ENCODE results near the gene ZBTB21.

Gene ZBTB21

DNA sequence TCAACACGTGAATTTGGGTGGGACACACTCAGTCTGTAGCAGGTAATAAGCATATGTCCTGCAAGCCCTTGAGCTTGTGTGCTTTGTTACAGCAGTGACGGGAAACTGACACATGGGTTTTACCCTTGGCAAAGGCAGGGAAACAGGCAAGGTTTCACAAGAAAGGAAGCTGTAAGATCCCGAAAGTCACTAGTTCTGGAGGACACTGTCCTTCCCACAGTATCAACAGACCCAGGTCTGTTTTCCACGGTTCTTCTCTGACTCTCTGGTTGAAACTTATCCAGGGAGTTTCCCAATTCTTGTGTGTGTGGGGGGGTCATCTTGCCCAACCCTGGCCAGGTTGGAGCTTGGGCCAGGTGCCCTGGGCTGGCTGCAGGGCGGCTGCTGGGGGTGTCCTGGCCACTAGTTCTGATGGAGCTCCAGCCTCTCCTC lies 29.3 kb upstream of the ZBTB21 start:
- peak; percentile 34 for DNase-seq

DNA sequence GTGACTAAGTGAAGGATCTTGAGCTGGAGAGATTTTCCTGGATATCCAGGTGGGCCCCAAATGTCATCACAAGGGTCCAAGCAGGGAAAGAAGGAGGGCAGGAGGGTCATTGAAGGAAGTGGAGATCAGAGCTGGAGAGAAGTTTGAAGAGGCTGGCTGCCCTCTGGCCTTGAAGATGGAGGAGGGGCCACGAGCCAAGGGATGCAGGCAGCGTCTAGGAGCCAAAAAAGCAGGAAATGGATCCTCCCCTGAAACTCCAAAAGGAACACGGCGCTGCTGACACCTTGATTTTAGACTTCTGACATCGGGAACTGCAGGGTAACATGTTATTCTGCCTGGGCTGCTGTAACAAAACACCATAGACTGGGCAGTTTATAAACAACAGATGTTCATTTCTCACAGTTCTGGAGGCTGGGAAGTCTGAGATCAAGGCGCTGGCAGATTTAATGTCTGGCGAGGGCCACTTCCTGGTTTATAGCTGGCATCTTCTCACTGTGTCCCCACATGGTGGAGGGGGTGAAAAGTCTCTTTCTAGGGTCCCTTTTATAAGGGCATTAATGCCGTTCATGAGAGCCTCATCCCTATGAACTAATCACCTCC lies 28.8 kb upstream of the ZBTB21 start:
- peak; percentile 67 for DNase-seq

DNA sequence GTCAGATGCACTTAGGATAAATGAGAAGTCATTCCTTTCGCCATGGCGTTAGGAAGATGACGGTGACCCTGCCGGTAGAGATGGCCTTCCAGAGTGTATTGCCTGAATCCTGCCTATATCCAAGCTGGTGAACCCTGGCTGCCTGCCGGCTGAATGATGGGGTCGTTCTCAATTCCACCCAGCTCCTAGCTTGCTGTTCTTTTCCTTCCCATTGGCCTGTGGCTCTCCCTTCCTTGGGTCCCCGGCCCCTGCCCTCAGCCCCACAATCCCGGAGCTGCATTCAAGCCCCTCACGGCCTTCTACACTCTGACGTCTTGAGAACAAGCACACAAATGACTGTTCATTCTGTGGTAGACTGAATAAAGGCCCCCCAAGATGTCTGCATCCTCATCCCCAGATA lies 28.2 kb upstream of the ZBTB21 start:
- no peak for DNase-seq

DNA sequence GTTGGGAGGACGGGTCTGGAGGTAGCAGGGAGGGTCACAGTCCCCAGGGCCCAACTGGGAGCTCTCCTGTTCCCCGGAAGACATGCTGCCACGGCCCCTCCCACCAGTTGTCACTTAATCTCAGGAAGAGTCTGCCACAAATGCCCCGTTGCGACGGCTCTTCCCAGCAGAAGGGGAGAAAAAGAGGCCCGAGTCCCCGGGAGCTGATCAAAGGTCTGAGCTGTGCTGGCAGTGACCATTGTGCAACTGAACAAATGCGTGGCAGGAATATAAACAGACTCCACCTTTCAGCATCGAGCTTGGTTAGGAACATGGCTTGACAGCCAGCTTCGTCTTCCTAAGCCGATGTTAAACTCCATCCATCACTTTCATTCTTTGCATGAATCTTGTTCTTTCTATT lies 27.8 kb upstream of the ZBTB21 start:
- no peak for DNase-seq

DNA sequence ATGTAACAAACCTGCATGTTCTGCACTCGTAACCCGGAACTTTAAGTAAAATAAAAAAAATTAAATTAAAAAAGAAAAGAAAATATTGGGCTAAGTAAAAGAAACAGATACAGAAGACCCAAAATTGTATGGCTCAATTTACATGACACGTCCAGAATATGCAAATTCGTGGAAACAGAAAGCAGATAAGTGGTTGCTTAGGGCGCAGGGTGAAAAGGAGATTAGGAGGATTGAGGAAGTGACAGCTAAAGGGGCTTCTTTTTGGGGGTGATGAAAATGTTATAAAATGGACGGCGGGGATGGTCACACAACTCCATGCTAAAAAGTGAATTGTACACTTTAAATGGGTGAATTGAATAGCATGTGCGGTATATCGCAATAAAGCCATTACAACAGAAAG lies 27.4 kb upstream of the ZBTB21 start:
- no peak for DNase-seq

DNA sequence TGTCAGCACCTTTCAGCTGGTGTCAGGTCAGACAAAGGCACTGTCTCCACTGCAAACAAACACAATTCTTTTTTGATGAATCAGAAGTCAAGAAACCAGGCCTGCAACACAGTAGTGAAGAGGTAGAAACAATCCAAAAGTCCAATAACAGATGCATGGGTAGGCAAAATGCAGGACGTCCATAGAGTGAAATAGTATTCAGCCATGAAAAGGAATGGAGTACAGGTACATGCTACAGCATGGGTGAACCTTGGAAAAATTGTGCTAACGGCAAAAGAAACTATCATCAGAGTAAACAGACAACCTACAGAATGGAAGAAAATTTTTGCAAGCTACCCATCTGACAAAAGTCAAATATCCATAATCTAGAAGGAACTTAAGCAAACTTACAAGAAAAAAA lies 26.2 kb upstream of the ZBTB21 start:
- no peak for DNase-seq

DNA sequence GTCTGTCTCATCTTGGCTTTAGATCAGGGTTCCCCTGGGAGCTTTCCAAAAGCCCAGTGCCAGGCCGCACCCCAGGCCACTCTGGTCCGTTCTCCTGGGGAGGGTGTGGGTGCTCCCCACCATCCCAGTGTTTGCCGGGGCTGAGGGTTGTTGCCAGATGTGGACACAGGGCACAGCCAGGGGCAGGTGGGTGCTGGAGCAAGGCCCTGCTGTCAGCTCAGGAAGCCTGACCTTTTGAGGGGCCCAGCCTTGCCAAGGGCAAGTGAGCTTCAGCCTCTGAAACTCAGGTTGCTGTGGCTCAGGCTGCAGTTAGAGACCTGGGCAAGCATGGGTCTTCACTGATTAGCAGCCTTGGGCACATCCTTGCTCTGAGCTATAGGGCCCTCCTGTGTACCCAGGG lies 22.8 kb upstream of the ZBTB21 start:
- no peak for DNase-seq

DNA sequence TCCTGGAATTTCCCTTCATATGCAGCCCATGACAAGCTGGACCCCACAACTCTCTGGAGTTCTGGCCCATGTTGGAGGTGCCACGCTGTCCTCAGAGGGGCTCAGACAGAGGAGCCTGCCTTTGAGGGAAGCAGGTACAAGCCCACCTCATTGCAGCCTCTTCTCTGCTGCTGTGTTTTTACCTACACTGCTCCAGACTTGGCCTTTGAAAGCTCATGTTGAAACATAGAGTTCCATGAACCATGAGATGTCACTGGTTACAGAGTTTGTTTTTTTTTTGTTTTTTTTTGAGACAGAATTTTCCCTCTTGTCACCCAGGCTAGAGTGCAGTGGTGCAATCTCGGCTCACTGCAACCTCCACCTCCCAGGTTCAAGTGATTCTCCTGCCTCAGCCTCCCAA lies 22.1 kb upstream of the ZBTB21 start:
- DNase-seq: no peak

DNA sequence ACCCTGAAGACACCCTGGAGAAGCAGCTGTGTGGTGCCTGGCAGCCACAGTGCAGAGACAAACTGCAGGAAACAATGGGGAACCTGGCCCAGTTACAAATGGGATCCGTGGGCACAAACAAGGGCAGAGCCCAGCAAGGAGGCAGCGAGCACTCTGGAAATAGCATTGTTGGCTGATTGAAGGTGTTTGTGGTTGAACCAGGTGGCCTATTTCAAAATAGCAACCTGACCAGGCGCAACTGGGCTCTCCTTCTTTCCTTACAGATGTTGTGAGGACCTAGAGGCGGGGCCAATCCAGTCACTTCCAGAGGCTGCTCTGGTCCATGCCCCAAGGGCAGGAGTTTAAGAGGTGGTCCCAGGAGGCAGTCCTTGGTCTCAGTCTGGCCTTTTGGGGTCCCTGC lies 21.7 kb upstream of the ZBTB21 start:
- no peak for DNase-seq

DNA sequence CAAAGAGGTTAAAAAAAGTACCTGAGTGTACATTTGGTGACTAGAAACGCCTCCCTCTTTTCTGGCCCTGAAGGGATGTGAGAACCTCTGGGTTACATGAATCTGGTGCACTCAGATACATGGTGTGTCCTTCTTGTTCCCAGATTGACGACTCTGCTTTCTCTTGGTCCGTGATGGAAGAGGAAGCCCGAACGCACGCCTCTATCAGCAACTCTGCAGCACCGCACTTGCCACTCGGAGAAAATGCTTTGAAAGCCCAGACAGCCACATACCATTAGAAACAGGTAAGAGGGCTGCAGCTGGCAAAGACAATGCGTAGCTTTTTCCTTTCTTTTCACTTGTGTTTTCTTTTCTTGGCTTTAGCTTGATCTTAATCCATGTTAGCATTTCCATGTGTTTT lies 21.1 kb upstream of the ZBTB21 start:
- DNase-seq: no peak

DNA sequence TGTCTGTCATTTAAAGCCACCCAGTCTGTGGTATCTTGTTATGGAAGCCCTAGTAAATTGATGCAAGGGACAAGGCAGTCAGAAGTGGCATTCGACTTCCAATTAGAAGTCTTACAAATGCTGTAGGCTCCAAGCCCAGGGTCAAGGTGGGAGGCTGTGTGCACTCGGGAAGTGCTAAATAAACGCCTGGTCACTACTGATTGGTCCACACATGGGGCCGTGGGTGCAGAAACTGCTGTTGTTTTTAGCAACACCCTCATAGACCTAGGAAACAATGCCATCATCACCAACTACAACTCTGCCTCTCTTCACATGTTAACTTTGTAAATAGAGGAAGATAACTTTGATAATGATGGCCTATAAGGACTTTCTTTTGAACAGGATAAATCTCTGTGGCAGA lies 20.2 kb upstream of the ZBTB21 start:
- DNase-seq: no peak

DNA sequence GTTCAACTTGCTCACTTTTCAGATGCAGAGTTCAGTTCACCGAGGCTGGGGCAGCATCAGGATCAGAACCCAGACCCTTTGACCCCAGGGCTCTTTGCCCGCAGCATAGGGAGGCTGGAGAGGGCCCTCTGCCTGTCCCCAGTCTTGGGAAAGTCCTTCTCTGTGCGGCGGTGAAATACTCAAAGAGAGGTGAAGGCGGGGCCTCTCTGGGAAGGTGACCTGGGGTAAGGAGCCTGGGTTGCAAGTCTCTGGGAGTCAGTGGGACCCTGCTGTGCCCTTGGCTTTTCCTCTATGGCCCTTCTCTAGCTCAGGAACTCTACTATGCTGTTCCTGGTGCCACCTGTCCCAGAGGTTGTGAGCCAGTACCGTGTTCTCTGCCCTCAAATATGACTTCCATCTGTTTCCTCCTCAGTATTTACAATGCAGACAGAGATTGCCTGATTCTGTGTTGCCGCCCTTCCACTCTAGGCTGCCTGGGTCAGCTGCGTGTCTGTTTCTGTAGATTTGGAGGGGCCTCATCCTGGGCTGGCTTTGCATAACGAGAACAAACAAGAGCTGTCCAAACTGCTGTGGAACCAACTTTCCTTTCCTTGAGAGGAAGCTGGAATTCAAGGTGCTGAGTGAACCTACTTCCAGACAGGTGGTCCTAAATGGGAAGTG lies 18.7 kb upstream of the ZBTB21 start:
- no peak for DNase-seq

DNA sequence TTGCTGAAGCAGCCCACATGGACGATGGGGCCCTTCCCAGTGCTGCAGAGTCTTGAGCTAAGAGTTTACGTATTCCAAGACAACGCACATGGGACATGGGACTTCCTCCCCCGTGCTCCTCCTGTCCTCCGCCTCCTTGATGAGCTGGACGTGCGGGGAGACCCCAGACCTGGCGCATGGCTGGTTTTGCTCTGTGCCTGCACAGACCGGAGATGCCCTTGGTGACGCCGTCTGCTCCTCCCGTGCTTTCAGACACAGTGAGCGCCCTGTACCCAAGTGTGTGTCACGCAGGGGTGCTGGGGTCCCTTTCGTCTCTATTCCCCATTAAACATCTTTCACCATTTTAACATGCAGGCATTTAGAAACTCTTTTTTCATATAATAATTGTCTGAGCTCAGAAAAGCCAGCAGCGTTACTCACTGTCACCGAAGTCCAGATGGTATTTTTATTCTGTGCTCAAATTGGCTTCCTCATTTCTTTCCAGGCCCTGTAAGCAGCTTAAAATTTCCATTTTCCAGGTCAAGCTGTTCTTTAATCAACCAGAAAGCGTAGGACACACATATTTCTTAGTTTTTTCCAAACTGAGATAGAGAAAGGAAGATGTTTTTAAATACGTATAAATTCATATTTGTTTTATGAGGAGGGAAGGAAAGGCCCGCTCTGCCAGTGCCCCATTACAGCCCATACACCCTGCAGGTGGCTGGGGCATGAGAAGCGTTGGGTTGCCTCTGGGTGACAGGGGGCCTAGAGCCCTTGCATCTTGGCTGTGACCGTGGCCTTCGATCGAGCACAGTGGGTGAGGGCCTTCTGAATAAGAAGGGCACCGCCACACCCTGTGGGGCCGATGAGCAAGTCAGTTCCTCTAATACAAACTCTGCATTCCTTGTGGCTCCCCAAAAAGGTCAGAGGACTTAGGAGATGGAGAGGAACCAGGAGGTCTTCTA lies 17.9 kb upstream of the ZBTB21 start:
- DNase-seq: no peak

DNA sequence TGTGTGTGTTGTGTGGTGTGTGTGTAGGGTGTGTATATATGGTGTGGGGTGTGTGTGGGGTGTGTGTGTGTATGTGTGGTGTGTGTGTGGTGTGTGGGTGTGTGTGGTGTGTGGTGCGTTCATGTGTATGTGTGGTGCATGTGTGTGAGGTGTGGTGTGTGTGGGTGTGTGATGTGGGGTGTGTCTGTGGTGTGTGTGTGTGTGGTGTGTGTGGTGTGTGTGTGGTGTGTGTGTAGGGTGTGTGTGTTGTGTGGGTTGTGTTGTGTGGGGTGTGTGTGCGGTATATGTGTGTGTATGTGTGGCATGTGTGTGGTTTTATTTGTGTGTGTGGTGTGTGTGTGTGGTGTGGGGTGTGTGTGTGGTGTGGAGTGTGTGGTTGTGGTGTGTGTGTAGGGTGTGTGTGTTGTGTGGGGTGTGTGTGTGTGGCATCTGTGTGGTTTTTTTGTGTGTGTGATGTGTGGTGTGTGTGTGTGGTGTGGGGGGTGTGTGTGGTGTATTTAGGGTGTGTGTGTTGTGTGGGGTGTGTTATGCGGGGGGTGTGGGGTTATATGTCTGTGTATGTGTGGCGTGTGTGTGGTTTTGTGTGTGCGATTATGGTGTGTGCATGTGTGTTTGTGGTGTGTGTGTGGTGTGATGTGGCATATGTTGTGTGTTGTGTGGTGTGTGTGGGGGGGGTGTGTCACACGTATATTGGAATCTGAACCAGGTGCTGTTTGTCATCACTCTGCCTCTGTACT lies 17.1 kb upstream of the ZBTB21 start:
- DNase-seq: no peak

DNA sequence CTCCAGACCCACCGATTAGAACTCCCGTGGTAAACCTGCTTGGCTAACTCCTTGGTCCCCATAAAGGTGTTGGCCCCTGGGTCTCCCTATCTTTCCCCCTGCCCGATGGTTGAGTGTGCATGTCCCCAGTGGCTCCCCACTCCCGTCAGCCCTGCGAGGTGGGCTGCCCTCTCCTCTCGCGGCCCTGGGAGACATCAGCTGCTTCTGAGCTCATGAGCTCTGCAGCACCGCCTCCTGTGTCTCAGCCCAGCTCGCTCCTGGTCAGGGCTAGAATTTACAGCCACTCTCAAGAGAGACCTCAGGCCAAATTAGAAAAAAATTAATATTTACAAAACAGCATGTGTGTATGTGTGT lies 15.9 kb upstream of the ZBTB21 start:
- DNase-seq: no peak

DNA sequence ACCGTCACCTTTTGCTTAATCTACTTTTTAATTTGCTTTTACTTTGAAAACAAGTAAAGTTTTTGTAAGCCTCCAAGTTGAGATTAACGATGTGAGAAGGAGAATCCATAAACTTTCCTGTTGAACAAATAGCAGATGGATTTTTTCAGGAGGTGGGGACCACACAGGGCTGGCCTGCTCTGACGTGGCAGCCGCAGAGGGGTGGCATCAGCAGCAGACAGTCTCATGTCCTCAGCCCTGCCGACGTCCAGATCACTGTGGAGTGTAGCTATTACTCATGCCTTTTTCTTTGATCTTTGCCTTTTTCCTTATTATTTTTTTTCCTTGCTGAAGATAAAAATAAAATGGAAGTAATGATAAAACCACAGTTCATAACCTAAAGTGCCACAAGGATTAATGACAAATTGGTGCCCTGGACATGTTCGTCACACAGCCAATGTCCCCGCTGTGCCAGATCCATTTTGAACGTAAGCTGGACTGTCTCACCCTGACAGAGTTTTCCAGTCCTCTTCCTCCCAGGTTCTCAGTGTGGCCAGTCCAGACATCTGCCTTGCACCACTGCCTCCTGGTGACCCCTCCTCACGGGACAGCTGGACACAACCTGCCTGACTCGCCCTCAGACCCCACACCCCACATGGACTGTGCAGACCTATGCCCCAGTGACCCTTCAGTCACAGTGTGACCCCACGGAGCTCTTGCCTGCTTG lies 15.4 kb upstream of the ZBTB21 start:
- DNase-seq: peak; percentile 49

DNA sequence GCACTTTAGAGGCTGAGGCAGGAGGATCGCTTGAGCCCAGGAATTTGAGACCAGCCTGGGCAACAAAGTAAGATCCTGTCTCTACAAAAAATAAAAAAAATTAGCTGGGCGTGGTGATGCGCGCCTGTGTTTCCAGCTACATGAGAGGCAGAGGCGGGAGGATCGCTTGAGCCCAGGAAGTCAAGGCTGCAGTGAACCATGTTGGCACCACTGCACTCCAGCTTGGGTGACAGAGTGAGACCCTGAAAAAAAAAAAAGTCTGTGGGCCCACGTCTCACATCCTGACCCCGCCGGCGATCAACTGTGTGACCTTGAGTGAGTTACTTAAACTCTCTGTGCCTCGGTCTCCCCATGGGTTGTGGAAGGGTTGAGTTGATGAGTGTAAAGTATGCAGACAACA lies 12.7 kb upstream of the ZBTB21 start:
- no peak for DNase-seq

DNA sequence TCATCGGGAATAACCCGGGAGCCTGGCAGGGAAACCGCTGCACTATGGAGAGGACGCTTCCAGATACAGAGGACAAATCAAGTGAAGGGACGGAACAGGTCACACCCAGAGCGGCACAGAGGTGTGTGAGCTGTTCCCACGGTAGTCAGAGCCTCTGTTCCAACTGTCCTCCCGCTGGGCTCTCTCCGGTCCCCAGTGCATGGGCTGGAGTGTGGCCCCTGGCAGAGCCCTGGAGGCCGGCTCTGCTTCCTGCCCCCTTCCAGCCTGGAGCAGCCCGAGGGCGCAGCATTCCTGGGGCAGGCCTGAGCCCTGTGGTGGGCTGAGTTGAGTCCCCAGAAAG lies 11.9 kb upstream of the ZBTB21 start:
- DNase-seq: no peak

DNA sequence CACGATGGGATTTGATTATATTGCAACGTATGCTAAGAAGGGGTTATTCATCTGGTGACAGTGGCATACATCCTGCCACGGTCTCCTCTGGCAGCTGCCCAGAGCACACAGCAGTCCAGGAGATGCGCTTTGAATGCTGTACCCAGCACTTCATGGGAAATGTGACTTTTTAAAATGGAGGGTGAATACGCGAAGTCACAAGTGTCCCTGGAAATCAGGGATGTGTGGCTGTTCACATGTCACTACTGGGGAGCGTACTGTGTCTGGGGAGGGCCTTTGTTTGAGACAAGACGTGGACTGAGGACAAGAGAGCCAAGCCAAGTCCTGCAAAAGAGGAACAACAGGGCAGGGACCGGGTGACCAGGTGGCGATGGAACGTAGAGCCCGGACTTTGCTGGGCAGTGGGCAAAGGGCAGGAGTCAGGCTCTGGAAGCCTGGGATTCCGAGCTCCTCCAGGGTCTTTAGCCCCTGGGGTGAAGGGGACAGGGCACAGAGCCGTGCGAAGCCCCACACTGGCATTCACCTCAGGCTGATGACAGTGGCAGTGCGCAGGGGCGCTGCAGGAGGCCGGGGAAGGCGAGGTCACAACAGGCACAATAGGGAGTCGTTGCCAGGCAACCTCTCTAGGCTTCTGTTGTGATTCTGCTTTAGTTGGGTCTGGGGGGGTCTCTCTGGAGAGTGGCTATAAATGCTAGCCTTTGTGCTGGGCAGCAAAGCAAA lies 11.4 kb upstream of the ZBTB21 start:
- DNase-seq: no peak

DNA sequence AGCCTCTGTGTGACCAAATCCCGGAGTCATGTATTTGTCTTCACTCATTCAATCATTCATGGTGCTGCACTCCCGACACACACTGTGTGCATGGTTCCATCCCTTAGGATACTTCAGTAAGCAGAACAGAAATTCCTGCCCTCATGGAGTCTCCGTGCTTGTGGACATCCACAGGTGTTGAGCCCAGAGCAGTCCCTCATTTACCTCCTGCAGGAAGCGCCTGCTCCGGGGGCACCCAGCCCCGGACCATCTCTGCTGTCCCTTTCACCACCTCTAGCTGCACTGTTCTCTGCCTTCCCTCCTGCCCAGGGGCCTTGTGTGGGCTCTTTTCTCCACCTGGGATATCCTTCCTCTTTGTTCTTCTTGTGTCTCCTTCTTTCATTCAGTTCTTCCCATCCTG lies 9.5 kb upstream of the ZBTB21 start:
- DNase-seq: no peak

DNA sequence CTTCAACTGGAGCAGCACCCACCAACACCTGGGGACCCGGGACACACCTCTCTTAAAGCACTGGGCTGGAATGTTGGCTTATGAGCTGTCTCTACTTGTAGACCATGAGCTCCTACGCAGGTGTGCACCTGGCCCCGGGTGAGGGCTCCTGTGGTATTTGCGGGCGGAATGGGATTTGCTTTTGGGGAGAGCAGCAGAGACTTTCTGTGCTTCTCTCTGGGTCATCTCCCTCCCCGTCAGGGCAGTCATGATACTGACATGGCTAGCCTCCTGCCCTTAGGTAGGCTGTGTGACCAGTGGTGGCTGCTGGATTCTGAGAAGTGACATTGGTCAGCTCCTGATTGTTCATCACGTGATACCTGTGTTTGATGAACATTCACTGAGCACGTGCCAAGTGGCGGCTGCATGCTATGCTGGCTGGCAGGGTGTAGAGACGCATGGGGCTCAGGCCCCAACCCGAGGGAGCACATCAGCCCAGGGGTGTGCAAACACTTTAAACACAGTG lies 9.0 kb upstream of the ZBTB21 start:
- DNase-seq: no peak

DNA sequence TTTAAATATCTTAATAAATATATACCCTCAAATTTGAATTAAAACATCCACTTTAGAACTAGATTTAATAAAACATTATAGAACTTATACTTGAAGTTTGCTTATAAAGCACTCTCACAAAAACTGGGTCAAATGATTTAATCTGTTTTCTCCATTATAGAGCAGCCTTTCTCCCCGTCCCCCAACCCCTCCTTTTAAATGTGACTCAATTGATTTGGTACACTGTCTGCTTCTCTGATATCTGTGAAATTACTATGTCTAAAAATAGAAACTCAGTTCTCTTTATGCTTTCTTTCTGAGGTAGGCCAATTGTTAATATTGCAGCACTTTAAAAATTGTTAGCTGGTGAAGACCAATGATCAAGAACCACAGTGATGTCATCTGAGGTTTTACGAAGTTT lies 6.9 kb upstream of the ZBTB21 start:
- DNase-seq: no peak

Data from HCEC 1CT (cell line).